H1 (cell line): ENCODE data around the gene ADCY1. TPM values are rescaled to one million over a fixed set of nuclear protein-coding genes. Genes with fewer than 3 reads are reported as not detected.

Experiments
- CTCF ChIA-PET: fragments of 300-600 bp; sonication (Branson Sonifier 250); formaldehyde crosslinking; loops from one replicate; lab custom pipeline; 2021; ENCODE audit not compliant: partially characterized antibody; lab: Charles Lee
- POLR2A ChIA-PET: fragments of 300-600 bp; sonication (Branson Sonifier 250); formaldehyde crosslinking; loops from one replicate; lab custom pipeline; 2021; ENCODE audit warnings: inconsistent platforms; ENCODE audit not compliant: partially characterized antibody; lab: Charles Lee
- DNase-seq, 2 experiments: peaks; one replicate each; pipeline versions ENCODE4 v3.0.0 to v3.0.0-alpha.2; 2010 to 2022; ENCODE audit warnings: low spot score in 2 of 2, low read depth in 1 of 2, mixed read lengths in 1 of 2
- FAIRE-seq: peaks from 2 replicates; lab custom pipeline; 2011; peaks lifted over from hg19 to GRCh38; lab: Jason Lieb, UNC
- H2AFZ ChIP-seq: 2 replicates; pipeline ENCODE4 v1.8.1; 2012; ENCODE audit warnings: low read length, inconsistent platforms
- H2AK5ac ChIP-seq: 2 replicates; pipeline ENCODE4 v1.6.1; 2013; ENCODE audit warnings: low read depth, low read length
- H2BK120ac ChIP-seq: replicated peaks from 2 replicates; pipeline ENCODE3; 2013; ENCODE audit warnings: low read depth, low read length, inconsistent platforms
- H2BK12ac ChIP-seq: 2 replicates; pipeline ENCODE4 v1.6.1; 2013; ENCODE audit warnings: low read depth, low read length
- H2BK15ac ChIP-seq: 2 replicates; pipeline ENCODE4 v1.6.1; 2013; ENCODE audit warnings: low read length
- H2BK20ac ChIP-seq: 2 replicates; pipeline ENCODE4 v1.6.1; 2013; ENCODE audit warnings: low read length
- H2BK5ac ChIP-seq: 2 replicates; pipeline ENCODE4 v1.6.1; 2013; ENCODE audit warnings: low read depth, low read length
- H3K14ac ChIP-seq: 2 replicates; pipeline ENCODE4 v1.6.1; 2013; ENCODE audit warnings: inconsistent platforms; ENCODE audit not compliant: insufficient read length
- H3K18ac ChIP-seq: 2 replicates; pipeline ENCODE4 v1.6.1; 2013; ENCODE audit warnings: low read length; ENCODE audit errors: extremely low read depth
- H3K23ac ChIP-seq: 2 replicates; pipeline ENCODE4 v1.6.1; 2013; ENCODE audit warnings: inconsistent platforms; ENCODE audit not compliant: insufficient read length
- H3K23me2 ChIP-seq: 2 replicates; pipeline ENCODE4 v1.6.1; 2013; ENCODE audit warnings: low read depth, low read length
- H3K27ac ChIP-seq: 2 replicates; pipeline ENCODE4 v1.6.1; 2011; ENCODE audit warnings: low read depth, low read length, inconsistent platforms
- H3K27me3 ChIP-seq, 4 experiments: replicated peaks in 1 of 4; 1 replicate in 1 of 4; 2 replicates in 3 of 4; pipeline versions ENCODE4 v1.6.1 to v1.8.1; 2011 to 2013; ENCODE audit warnings: low read length in 3 of 4, mild to moderate bottlenecking in 3 of 4, inconsistent platforms in 2 of 4, mixed read lengths in 2 of 4, moderate library complexity in 1 of 4; ENCODE audit not compliant: control insufficient read depth in 3 of 4, insufficient read depth in 3 of 4; ENCODE audit errors: extremely low read depth in 1 of 4
- H3K36me3 ChIP-seq, 4 experiments: 2 replicates each; pipeline versions ENCODE4 v1.6.1 to v1.8.1; 2011 to 2013; ENCODE audit warnings: mild to moderate bottlenecking in 4 of 4, low read length in 3 of 4, moderate library complexity in 2 of 4, control low read depth in 1 of 4, inconsistent platforms in 1 of 4; ENCODE audit not compliant: insufficient read depth in 4 of 4, control insufficient read depth in 2 of 4
- H3K4ac ChIP-seq: replicated peaks from 2 replicates; pipeline ENCODE3; 2013; ENCODE audit warnings: low read length, low read depth, mixed read lengths, inconsistent platforms; ENCODE audit not compliant: insufficient read length
- H3K4me1 ChIP-seq, 4 experiments: replicated peaks in 1 of 4; 1 replicate in 1 of 4; 2 replicates in 3 of 4; pipeline versions ENCODE4 v1.6.1 to v1.8.1; 2011 to 2013; ENCODE audit warnings: low read length in 3 of 4, inconsistent platforms in 2 of 4, mixed read lengths in 1 of 4; ENCODE audit not compliant: insufficient read depth in 4 of 4, control insufficient read depth in 3 of 4
- H3K4me2 ChIP-seq, 2 experiments: 2 replicates each; pipeline versions ENCODE4 v1.6.1 to v1.8.1; 2011 to 2013; ENCODE audit warnings: low read depth in 2 of 2, low read length in 2 of 2, control low read depth in 1 of 2, inconsistent platforms in 1 of 2, mild to moderate bottlenecking in 1 of 2; ENCODE audit not compliant: insufficient read depth in 1 of 2
- H3K4me3 ChIP-seq, 4 experiments: fragments of 200-600, 300-600 bp in 1 of 4; sonication (generic), shearing (Covaris generic), sonication (Bioruptor Twin) in 1 of 4; 2 replicates each; pipeline versions ENCODE4 v1.5.1 to v1.8.1; 2011 to 2016; ENCODE audit warnings: low read length in 4 of 4, low read depth in 3 of 4, control low read depth in 2 of 4, inconsistent platforms in 2 of 4, mild to moderate bottlenecking in 2 of 4, mixed read lengths in 1 of 4, moderate library complexity in 1 of 4; ENCODE audit not compliant: insufficient read depth in 2 of 4; ENCODE audit errors: extremely low read depth in 1 of 4
- H3K56ac ChIP-seq: replicated peaks from 2 replicates; pipeline ENCODE3; 2013; ENCODE audit warnings: low read depth, mild to moderate bottlenecking, mixed read lengths, low read length, inconsistent platforms; ENCODE audit not compliant: insufficient read length
- H3K79me1 ChIP-seq: 2 replicates; pipeline ENCODE4 v1.6.1; 2013; ENCODE audit warnings: low read depth, low read length, control low read depth
- H3K79me2 ChIP-seq, 2 experiments: 2 replicates each; pipeline versions ENCODE4 v1.6.1 to v1.8.1; 2012 to 2013; ENCODE audit warnings: low read length in 2 of 2, mild to moderate bottlenecking in 2 of 2, inconsistent platforms in 1 of 2; ENCODE audit not compliant: insufficient read depth in 2 of 2, control insufficient read depth in 1 of 2
- H3K9ac ChIP-seq, 4 experiments: replicated peaks in 1 of 4; 1 replicate in 1 of 4; 2 replicates in 3 of 4; pipeline versions ENCODE4 v1.6.1 to v1.8.1; 2011 to 2013; ENCODE audit warnings: low read depth in 3 of 4, low read length in 3 of 4, control low read depth in 2 of 4, mild to moderate bottlenecking in 2 of 4, moderate library complexity in 2 of 4, inconsistent platforms in 1 of 4; ENCODE audit errors: extremely low read depth in 1 of 4
- H3K9me3 ChIP-seq, 2 experiments: 2 replicates each; pipeline versions ENCODE4 v1.6.1 to v1.8.1; 2012 to 2013; ENCODE audit warnings: mild to moderate bottlenecking in 2 of 2, moderate library complexity in 2 of 2, control low read depth in 1 of 2, inconsistent platforms in 1 of 2, low read depth in 1 of 2, low read length in 1 of 2, mixed read lengths in 1 of 2; ENCODE audit not compliant: insufficient read depth in 2 of 2
- H4K20me1 ChIP-seq, 2 experiments: replicated peaks in 1 of 2; 2 replicates each; pipeline versions ENCODE3 to v1.8.1; 2011 to 2013; ENCODE audit warnings: inconsistent platforms in 2 of 2, low read length in 2 of 2, mild to moderate bottlenecking in 1 of 2; ENCODE audit not compliant: insufficient read depth in 2 of 2, control insufficient read depth in 1 of 2
- H4K5ac ChIP-seq: 2 replicates; pipeline ENCODE4 v1.6.1; 2013; ENCODE audit warnings: low read length, low read depth, mixed read lengths, inconsistent platforms; ENCODE audit not compliant: insufficient read length
- H4K8ac ChIP-seq: 2 replicates; pipeline ENCODE4 v1.8.0; 2013; ENCODE audit warnings: mild to moderate bottlenecking, moderate library complexity, low read length, inconsistent platforms; ENCODE audit not compliant: insufficient read depth; ENCODE audit errors: extremely low read depth
- H4K91ac ChIP-seq: replicated peaks from 2 replicates; pipeline ENCODE3; 2013; ENCODE audit warnings: low read length, mixed read lengths, inconsistent platforms; ENCODE audit not compliant: insufficient read length
- CTCF ChIP-seq, 3 experiments: IDR thresholded peaks; 1 replicate in 2 of 3; 2 replicates in 1 of 3; pipeline versions ENCODE4 v1.5.1 to v1.6.1; 2011; ENCODE audit warnings: low read length in 3 of 3, mild to moderate bottlenecking in 3 of 3, inconsistent platforms in 2 of 3, low read depth in 1 of 3, moderate library complexity in 1 of 3; ENCODE audit not compliant: insufficient read depth in 1 of 3; ENCODE audit errors: control extremely low read depth in 1 of 3
- RAD21 ChIP-seq, 2 experiments: IDR thresholded peaks in 1 of 2; conservative IDR thresholded peaks in 1 of 2; 2 replicates each; pipeline ENCODE4 v1.6.1; 2011; ENCODE audit warnings: low read depth in 2 of 2, low read length in 2 of 2, improper control_type of control experiment in 1 of 2, inconsistent platforms in 1 of 2, mild to moderate bottlenecking in 1 of 2, moderate library complexity in 1 of 2
- RBBP5 ChIP-seq: IDR thresholded peaks from 2 replicates; pipeline ENCODE4 v1.7.1; 2012; ENCODE audit warnings: low read depth, mild to moderate bottlenecking, inconsistent platforms, low read length, moderate library complexity, borderline replicate concordance
- WGBS, 2 experiments: shearing (Covaris generic) in 1 of 2; methylation state at CpG; one replicate each; pipeline versions ENCODE4 v1.1.6 to v1.1.7; 2013 to 2015; ENCODE audit warnings: low lambda C conversion rate in 2 of 2, mixed read lengths in 2 of 2, inconsistent platforms in 1 of 2, low coverage in 1 of 2, missing lambda C conversion rate in 1 of 2; ENCODE audit not compliant: insufficient replicate concordance in 2 of 2, insufficient coverage in 1 of 2, insufficient read length in 1 of 2; ENCODE audit errors: extremely low coverage in 1 of 2, missing lambda C conversion rate in 1 of 2; 5-methylcytosine and 5-hydroxymethylcytosine counted together
- polyA plus RNA-seq, 7 experiments: library from polyadenylated mRNA; depleted of rRNA in 3 of 7; stranded (reverse) in 5 of 7; unstranded in 2 of 7; fragments of >200 nt in 5 of 7; fragments of 200-250 nt in 2 of 7; gene quantifications; 1 replicate in 5 of 7; 2 replicates in 1 of 7; 4 replicates in 1 of 7; pipeline versions ENCODE4 v1.2.1 to v1.2.3, GENCODE V29; 2011 to 2013; ENCODE audit warnings: missing spikeins in 2 of 7, mixed read lengths in 2 of 7
- total RNA-seq: library from RNA; stranded (reverse); fragmentation: NEBNext Ultra II Directional; extraction: Animal tissue kit (Norgen Biotek cat#: 25700); gene quantifications from 2 replicates; pipeline ENCODE4 v1.2.1, GENCODE V29; 2021

Gene ADCY1
- total and polyA plus RNA-seq, 2 of the 8 experiments (the other 6 are each of a cell fraction or from before 2014, with no cell fraction given), result 7.9 to 26.9 TPM

GRCh38 chr7:45646996-45647825, 73.0 kb downstream of the ADCY1 start:
- H2BK20ac ChIP-seq, result no peak overlapping the region
- peaks cover 4% of the 10 kb centered on the region; the same call in 1 of the 2 replicates for H3K79me1 ChIP-seq
- H3K23me2 ChIP-seq, result no peaks in the 10 kb centered on the region
- H3K9me3 ChIP-seq, result no peaks in the 10 kb centered on the region
- H2AK5ac ChIP-seq, result peak overlapping the region; percentile 48; the same call in 1 of the 2 replicates
- H3K4me3 ChIP-seq, result no peak overlapping the region
- H3K27me3 ChIP-seq, result no peaks in the 10 kb centered on the region
- no peak overlapping the region for H4K5ac ChIP-seq
- H2BK15ac ChIP-seq, result no peak overlapping the region
- POLR2A ChIA-PET, result no interaction called here
- no peak overlapping the region for H3K9ac ChIP-seq
- H3K36me3 ChIP-seq, result no peaks in the 10 kb centered on the region; a peak in 1 of 8 replicates
- no peak overlapping the region for H3K27ac ChIP-seq
- 89% methylated on average over 12 of the region's 12 CpGs; no CpG with 5 or more reads in 1 of the 2 experiments for WGBS, 2 experiments
- no peak overlapping the region for H3K18ac ChIP-seq
- 0 out of 2 replicates have a peak overlapping the region, but pooled peaks have one; percentile 14 for H4K8ac ChIP-seq
- H3K79me2 ChIP-seq, result no peaks in the 10 kb centered on the region
- TF ChIP-seq RBBP5 (no peak), RAD21 (IDR thresholded peaks at IDR 0.05 in 1 of 2, conservative IDR thresholded peaks at IDR 0.05 in 1 of 2; ENCODE audit: low read depth in 2 of 2, low read length in 2 of 2) (peak; percentile 4 to 17; a peak in 2 of 4 replicates), CTCF (IDR thresholded peaks at IDR 0.05; ENCODE audit: control extremely low read depth in 1 of 3, insufficient read depth in 1 of 3, low read depth in 1 of 3, low read length in 3 of 3) (peak; percentile 22 to 38 (median 37); a peak in 3 of 4 replicates)
- no peak overlapping the region for H3K4ac ChIP-seq
- no peak overlapping the region for H4K91ac ChIP-seq
- FAIRE-seq, result no peak
- no peak overlapping the region for H3K56ac ChIP-seq
- no peak overlapping the region for H2BK12ac ChIP-seq
- CTCF ChIA-PET, result interaction anchor here (0.7 to 4.8 kb wide), 12 partner anchors 11 to 397 kb away, joined by 3 to 28 read pairs (median 4); no protein-coding TSS in a partner anchor
- no peak overlapping the region for H3K14ac ChIP-seq
- no peaks in the 10 kb centered on the region; a peak in 1 of 7 replicates for H3K4me1 ChIP-seq
- DNase-seq, result peak in 1 of 2 experiments; percentile 53
- H2BK120ac ChIP-seq, result no peak overlapping the region
- no peak overlapping the region for H2AFZ ChIP-seq
- H3K4me2 ChIP-seq, result no peak overlapping the region
- H4K20me1 ChIP-seq, result no peaks in the 10 kb centered on the region
- H3K23ac ChIP-seq, result no peak overlapping the region
- no peak overlapping the region for H2BK5ac ChIP-seq
